Measurements from ENCODE around the gene IGFL4.
A peak's percentile ranks its signal among the peaks of the same experiment; 100 is the strongest.

The IGFL4 gene

DNA sequence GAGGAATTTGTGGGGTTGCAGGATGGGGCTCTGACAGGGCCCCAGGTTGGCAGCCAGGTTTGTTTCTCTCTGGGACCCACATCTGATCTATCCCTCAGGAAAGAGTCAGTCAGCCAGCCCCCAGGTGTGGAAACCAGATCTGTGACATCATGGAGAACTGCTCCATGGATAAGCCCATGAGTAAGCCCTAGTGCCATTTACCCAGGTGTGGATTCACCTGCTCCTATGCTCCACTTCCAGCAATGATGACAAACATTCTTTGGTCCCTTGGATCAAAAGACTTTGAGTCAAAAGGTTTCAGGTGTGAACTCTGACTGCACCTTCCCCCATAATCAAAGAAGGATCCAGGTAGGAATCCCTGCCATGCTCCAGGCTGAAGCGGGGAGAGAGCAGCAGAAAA is 26.9 kb upstream of the IGFL4 start:
- ChIA-PET CTCF (interaction anchor here (0.6 to 1.8 kb wide), 3 partner anchors 11 to 39 kb away, joined by 5 to 6 read pairs (median 6); no protein-coding TSS in a partner anchor), POLR2A (ENCODE audit: low non-redundant PET) (no interaction called here)
- peak overlapping the region; percentile 37; the same call in 1 of the 2 replicates for H3K27ac ChIP-seq
- TF ChIP-seq CTCF (conservative IDR thresholded peaks at IDR 0.05; ENCODE audit: low read depth) = no peak
- DNase-seq (ENCODE audit: low spot score) = no peak

GRCh38 chr19:46066471-46066870 is 25.7 kb upstream of the IGFL4 start:
- no peak for TF ChIP-seq CTCF (conservative IDR thresholded peaks at IDR 0.05; ENCODE audit: low read depth)
- no peak for DNase-seq (ENCODE audit: low spot score)
- H3K27ac ChIP-seq = no peak overlapping the region
- ChIA-PET CTCF (interaction anchor here (0.7 to 1.8 kb wide), 5 partner anchors 11 to 250 kb away, joined by 3 to 9 read pairs (median 4); no protein-coding TSS in a partner anchor), POLR2A (ENCODE audit: low non-redundant PET) (no interaction called here)

DNA sequence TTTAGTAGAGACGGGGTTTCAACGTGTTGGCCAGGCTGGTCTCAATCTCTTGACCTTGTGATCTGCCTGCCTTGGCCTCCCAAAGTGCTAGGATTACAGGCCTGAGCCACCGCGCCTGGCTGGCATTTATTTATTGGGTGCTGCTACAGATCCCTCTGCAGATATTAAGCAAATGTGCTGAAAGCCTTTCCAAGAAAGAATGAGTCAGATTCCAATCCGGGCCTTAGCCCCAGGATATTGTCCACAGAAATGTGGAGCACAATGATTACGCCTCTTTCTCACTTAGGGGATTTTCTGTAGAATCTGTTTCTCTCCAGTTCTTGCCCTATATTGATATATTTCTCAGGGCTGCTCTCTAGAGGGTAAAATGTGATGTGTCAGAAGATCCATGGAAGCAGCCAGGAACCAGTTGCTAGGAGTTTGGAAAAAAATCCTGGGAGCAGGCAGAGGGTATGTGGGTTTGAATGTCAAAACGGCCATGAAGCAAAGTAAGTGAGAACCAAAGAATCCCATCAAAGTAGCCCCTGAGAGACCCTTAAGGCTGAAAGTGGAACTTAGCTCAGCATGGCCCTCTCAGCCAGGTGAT is 24.8 kb upstream of the IGFL4 start:
- peak overlapping the region; percentile 69 for H3K27ac ChIP-seq
- no peak for TF ChIP-seq CTCF (conservative IDR thresholded peaks at IDR 0.05; ENCODE audit: low read depth)
- CTCF ChIA-PET = interaction anchor here (0.7 to 1.4 kb wide), 3 partner anchors 11 to 249 kb away, joined by 3 to 9 read pairs (median 3); no protein-coding TSS in a partner anchor

DNA sequence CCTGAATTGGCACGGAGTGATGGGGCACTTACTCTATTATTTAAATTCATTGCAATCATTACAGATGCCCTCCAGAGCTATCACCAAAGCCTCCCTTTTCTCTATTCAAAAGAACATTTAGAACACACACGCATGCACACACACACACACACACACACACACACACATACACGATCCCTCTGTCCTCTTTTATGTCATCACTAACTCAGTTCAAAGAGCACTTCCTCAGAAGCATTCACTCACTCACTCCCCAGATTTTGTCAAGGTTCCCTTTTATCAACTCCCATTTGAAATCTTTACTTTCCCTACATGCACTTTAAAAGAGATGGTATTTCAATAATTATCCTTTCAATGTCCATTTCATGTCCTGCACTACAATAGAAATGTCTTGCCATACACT is 22.4 kb upstream of the IGFL4 start:
- ChIA-PET POLR2A (ENCODE audit: low non-redundant PET) (no interaction called here), CTCF (interaction anchor here (0.5 to 1.7 kb wide), 4 partner anchors 16 to 76 kb away, joined by 3 to 5 read pairs (median 4); no protein-coding TSS in a partner anchor)
- no peak for DNase-seq (ENCODE audit: low spot score)
- H3K27ac ChIP-seq = no peak overlapping the region
- TF ChIP-seq CTCF (conservative IDR thresholded peaks at IDR 0.05; ENCODE audit: low read depth) = no peak

More for the DNA sequence above, 24.8 kb upstream of the IGFL4 start:
- DNase-seq (ENCODE audit: low spot score) = peak; percentile 60
- POLR2A ChIA-PET (ENCODE audit: low non-redundant PET) = no interaction called here

DNA sequence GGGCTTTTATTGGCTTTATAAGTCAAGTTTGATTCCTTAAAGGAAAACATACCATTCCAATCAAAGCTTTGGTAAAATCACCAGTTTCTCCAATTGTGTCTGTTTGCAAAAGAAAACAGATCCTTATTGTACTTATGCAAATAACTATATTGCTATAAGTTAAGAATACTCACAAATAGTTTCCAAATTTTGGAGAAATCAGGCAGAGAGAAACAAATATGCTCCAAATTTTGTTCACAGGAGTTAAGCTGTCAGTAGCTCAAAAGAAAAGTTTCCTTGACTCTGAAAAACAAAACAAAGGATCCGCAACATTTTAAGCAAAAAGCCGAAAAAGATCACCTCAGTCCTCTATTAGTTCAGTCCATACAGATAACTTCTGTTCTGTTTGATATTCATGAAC is 19.2 kb upstream of the IGFL4 start:
- TF ChIP-seq CTCF (conservative IDR thresholded peaks at IDR 0.05; ENCODE audit: low read depth) = no peak
- POLR2A ChIA-PET (ENCODE audit: low non-redundant PET) = no interaction called here
- CTCF ChIA-PET = interaction anchor here (0.6 kb wide), 1 partner anchor 190 kb away, joined by 3 read pairs; no protein-coding TSS in a partner anchor
- no peak overlapping the region for H3K27ac ChIP-seq
- DNase-seq (ENCODE audit: low spot score) = no peak

DNA sequence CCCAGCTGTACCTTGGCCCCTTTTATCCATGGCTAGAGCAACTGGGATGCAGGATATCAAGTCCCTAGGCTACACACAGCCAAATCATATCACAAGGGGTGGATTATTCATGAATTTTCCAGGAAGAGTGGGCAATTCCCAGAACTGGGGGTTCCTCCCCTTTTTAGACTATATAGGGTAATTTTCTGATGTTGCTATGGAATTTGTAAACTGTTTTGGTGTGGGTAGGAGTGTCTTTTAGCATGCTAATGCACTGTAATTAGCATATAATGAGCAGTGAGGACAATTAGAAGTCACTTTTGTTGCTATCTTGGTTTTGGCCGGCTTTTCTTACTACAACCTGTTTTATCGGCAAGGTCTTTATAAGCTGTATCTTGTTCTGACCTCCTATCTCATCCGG is 18.0 kb upstream of the IGFL4 start:
- no peak for DNase-seq (ENCODE audit: low spot score)
- TF ChIP-seq CTCF (conservative IDR thresholded peaks at IDR 0.05; ENCODE audit: low read depth) = no peak
- ChIA-PET POLR2A (ENCODE audit: low non-redundant PET) (no interaction called here), CTCF (interaction anchor here (0.6 to 1.0 kb wide), 3 partner anchors 30 to 108 kb away, joined by 3 to 5 read pairs (median 5); no protein-coding TSS in a partner anchor)
- no peak overlapping the region for H3K27ac ChIP-seq
